Forelimb muscle (tissue), 1 donor: ENCODE measurements around the gene DGKE. TPM values are rescaled to one million over a fixed set of nuclear protein-coding genes. Genes with fewer than 3 reads are reported as not detected.

Source experiments
- DNase-seq: peaks from one replicate; pipeline ENCODE4 v3.0.0-alpha.2; 2013; ENCODE audit warnings: low read depth
- polyA plus RNA-seq: library from polyadenylated mRNA; unstranded; fragments of 120-200 nt; gene quantifications from one replicate; pipeline ENCODE4 v1.2.1, GENCODE V29; 2013; ENCODE audit not compliant: insufficient read length

DGKE gene
- polyA plus RNA-seq, 1 donor: 4.7 TPM

DNA sequence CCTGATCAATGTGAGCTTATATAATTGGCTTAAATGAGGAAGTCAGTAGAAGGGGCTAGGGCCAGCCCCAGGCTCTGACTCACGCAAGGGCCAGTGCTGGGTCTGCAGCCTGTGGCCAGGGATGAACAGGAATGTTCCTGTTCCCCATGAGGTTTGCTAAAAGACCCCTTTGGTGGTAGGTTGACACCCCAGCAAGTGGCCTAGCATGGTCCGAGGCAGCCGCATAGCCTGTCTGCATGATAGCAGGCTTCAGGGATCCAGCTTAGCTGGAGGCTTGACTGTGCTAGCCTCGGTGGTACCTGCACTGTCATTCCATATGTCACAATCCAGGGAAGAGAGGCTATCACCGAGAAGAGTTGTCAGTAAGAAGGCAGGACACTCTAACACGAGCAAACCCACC lies 56.4 kb downstream of the DGKE start:
- DNase-seq: no peak

- no peak for DNase-seq
These were observed 57.1 kb downstream of the DGKE start for GRCh38 chr17:56890906-56891674.

DNA sequence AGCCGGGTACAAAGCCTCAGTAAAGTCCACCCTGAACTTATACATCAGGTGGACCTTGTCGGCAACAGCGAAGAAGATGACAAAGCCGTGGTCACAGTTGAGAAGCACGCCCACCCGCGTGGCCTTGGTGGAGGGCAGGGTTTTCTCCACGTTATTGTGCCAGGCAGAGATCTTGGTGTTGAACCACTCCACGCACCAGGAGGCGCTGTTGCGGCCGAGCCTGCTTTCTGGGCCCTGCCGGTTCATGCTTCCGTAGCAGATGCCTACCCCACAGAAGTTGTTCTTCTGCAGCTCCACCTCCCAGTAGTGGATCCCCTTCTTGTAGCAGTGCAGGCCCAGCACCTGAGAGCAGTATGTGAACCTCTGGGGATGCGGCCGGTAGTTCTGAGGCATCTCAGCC lies 57.8 kb downstream of the DGKE start:
- DNase-seq: no peak

GRCh38 chr17:56892333-56892732 lies 58.4 kb downstream of the DGKE start:
- no peak for DNase-seq

DNA sequence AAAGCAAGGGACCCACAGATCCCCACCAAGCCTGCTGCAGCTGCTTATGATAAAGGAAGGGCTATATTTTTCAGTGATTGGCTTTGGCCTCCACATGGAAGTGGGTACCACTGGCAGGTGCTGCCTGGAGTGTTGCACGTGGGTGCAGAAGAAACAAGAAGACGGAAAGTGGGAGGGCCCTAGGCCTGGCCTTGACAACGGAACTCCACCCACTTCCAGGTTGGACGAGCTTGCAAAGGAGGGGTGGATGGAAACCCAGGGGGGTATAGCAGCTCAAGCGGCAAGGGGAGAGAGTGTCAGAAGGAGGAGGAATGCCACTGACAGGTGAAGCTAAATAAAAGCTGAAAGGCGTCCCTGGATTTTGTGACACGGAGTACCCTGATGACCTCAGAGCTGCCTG lies 59.6 kb downstream of the DGKE start:
- no peak for DNase-seq

DNA sequence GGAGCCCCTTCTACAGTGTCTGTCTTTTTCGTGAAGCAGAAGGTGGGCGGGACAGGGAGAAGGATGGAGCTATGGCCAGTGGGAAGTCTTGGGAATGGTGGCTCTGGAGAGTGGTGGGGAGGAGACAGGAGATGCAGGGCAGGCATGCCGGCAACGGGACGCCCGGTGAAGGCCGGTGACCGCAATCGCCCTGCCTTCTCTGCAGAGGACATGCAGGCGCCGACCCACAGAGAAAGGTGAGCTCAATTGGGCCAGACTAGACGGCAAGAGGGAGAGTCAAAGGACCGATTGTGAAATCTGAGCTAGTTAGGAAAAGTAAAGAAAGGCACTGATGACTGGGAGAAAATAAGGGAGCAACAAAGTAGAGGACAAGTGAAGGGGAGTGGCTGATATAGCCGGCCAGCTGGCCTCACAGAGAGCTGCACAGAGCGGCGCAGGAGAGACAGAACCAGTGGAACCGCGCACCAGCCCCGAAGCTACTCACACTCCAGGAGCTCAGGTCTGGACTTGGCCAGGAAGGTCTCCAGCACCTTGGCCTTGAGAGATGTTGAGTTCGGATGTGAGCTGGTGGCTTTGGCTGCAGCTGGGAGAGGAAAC lies 61.0 kb downstream of the DGKE start:
- DNase-seq: no peak

GRCh38 chr17:56896217-56896967 lies 62.4 kb downstream of the DGKE start:
- DNase-seq: no peak

GRCh38 chr17:56896968-56897359 lies 63.0 kb downstream of the DGKE start:
- DNase-seq: no peak

GRCh38 chr17:56897646-56898424 lies 63.9 kb downstream of the DGKE start:
- no peak for DNase-seq

GRCh38 chr17:56898874-56899273 lies 64.9 kb downstream of the DGKE start:
- no peak for DNase-seq

DNA sequence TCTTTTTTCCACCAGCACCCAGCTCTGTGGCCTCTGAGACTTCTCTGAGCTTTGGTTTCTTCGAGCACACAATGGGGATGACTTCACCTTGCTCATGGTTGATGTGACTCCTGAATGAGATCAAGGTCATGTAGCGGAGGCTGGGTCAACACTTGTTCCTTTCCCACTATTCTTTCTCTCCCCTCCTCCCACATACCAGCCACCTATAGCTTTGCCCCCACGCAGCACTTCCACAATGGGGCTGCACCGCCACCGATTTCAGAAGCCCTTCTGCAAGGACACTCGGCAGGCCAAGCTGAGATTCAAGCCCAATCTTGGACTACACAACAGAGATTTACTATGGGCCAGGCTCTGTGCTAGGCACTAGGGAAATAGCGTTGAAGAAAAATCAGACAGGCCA lies 65.5 kb downstream of the DGKE start:
- no peak for DNase-seq

DNA sequence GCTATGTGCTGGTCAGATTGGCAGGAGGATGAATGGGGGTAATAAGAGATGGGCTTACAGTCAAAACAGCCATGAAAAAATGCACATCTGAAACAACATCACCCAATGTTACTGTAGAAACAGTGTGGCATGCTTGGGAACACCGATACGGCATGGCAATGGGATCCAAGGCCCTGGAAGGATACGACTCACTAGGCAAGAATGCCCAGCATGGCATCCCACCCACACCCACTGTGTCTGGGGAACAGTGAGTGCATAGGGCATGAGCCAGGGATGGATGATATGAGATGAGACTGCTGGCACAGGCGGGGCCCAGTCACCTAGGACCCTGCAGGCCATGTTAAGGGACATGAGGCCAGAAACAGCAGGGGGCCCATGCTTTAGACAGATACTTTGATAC lies 68.4 kb downstream of the DGKE start:
- no peak for DNase-seq

GRCh38 chr17:56903560-56903959 lies 69.6 kb downstream of the DGKE start:
- no peak for DNase-seq

GRCh38 chr17:56908001-56908542 lies 74.1 kb downstream of the DGKE start:
- DNase-seq: no peak

DNA sequence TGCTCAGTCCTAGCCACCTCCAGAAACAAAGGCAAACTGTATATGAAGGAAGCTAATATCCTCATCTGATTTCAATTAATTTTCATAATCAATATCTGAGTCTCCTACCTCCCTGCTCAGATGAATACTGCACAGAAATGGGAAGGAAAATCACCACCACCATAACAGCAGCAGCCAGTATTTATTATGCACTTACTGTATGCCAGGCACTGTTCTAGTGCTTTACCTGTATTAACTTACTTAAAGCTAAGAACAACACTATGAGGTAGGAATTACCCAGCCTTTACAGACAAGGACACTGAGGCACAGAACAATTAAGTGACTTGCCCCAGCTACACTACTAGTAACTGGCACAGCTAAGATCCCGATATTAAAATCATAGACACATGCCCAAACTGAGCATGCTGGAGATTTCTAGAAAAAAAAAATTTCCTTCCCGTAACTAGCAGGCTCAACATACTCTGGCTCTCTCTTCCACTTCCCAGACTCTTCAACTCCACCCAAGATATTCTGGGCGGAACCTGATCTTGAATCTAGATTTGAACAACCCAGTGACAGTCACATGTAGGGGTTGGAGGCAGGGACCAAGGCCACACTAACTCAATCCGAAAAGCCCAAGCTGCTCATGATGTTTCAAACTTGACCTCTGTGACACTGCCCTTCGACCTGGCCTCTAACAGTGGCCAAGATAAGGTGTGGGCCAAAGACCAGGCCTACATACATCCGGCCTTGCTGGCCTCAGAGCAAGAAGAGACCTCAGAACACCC lies 76.0 kb downstream of the DGKE start:
- DNase-seq: no peak

DNA sequence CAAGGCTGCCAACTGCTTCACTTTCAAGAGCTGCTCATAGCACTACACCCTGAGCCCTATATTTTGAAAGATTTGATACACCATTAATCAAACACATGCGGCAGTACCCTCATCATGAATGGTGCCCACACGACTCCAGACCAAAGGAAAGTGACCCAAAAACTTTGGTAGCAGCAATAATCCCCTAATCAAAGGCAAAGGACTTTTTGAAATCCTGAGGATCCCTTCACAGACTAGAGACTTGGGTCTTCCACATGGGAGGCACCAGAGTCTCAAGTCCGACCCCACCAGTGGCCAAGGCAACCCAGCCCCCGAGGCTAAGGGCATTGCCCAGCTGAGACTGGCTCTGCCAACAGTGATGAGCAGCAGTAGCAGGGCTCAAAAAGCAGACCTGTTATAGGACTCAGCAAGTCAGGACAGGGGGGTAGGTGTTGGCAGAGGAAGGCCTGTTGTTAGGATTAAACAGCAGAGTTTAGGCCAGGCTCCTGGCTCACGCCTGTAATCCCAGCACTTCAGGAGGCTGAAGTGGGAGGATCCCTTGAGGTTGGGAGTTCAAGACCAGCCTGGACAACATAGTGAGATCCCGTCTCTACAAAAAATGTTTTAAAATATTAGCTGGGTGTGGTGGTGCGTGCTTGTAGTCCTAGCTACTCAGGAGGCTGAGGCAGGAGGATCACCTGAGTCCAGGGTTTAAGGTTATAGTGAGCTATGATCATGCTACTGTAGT lies 76.7 kb downstream of the DGKE start:
- no peak for DNase-seq

- DNase-seq: no peak
These were observed 78.4 kb downstream of the DGKE start for GRCh38 chr17:56912105-56912999.

- no peak for DNase-seq
These were observed 79.0 kb downstream of the DGKE start for GRCh38 chr17:56913000-56913311.

- no peak for DNase-seq
These were observed 79.5 kb downstream of the DGKE start for GRCh38 chr17:56913353-56913866.
